HG03159 (cell line): ENCODE data around the gene AQP2.
"Not testable (repeated sequence)": the region's sequence is repeated elsewhere in the genome, so short reads cannot be mapped to it uniquely, and the experiment has no call there.

ENCODE experiments used
- ATAC-seq: cut with Tn5 transposase; IDR thresholded peaks from one replicate; pipeline ENCODE4 v1.9.1; 2021; ENCODE audit warnings: mild to moderate bottlenecking, moderate library complexity; ENCODE audit not compliant: unreplicated experiment

AQP2 gene

GRCh38 chr12:49984476-49985359 lies 34.2 kb downstream of the AQP2 start:
- ATAC-seq: no peak

GRCh38 chr12:49985981-49986380 lies 35.4 kb downstream of the AQP2 start:
- ATAC-seq: no peak

- ATAC-seq: not testable (repeated sequence)
These were observed 35.9 kb downstream of the AQP2 start for GRCh38 chr12:49986476-49986875.

- ATAC-seq: no peak
These were observed 37.2 kb downstream of the AQP2 start for GRCh38 chr12:49987625-49988303.

- ATAC-seq: not testable (repeated sequence)
These were observed 38.9 kb downstream of the AQP2 start for GRCh38 chr12:49989400-49989799.

GRCh38 chr12:49990273-49990672 lies 39.7 kb downstream of the AQP2 start:
- ATAC-seq: no peak

GRCh38 chr12:49998453-49998852 lies 47.9 kb downstream of the AQP2 start:
- no peak for ATAC-seq

GRCh38 chr12:50003595-50003994 lies 53.1 kb downstream of the AQP2 start:
- ATAC-seq: no peak

- ATAC-seq: no peak
These were observed 54.2 kb downstream of the AQP2 start for GRCh38 chr12:50004696-50005095.

- ATAC-seq: no peak
These were observed 54.6 kb downstream of the AQP2 start for GRCh38 chr12:50005175-50005574.

- ATAC-seq: no peak
These were observed 55.7 kb downstream of the AQP2 start for GRCh38 chr12:50006280-50006679.

GRCh38 chr12:50006754-50007442 lies 56.4 kb downstream of the AQP2 start:
- no peak for ATAC-seq
